ENCODE data around the gene RNF112.
A peak's percentile ranks its signal among the peaks of the same experiment; 100 is the strongest.

Gene RNF112

GRCh38 chr17:19387921-19388521, 23.0 kb upstream of the RNF112 start:
- DNase-seq (ENCODE audit: low spot score) = peak; percentile 76

- DNase-seq (ENCODE audit: low spot score) = no peak
Measured at GRCh38 chr17:19388791-19389785, 21.9 kb upstream of the RNF112 start.

DNA sequence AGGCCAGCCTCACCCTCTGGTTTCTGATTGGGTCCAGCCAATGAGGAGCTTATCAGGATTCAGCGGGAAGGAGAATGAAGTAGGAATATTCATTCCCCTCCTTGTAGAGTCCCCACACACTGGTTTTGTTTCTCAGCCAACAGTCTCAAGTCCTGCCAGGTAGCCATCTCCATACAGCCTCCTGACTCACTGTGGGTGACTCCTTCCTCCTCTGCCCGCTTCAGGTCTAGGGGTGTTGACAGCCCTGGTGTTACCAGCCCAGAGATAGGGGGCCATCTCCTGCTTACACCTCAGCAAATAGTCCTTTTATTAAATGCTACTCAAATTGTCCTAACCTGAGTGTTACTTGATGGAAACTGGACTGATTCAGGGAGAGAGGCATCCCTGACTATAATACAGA, 20.1 kb upstream of the RNF112 start:
- no peak for DNase-seq (ENCODE audit: low spot score)

DNA sequence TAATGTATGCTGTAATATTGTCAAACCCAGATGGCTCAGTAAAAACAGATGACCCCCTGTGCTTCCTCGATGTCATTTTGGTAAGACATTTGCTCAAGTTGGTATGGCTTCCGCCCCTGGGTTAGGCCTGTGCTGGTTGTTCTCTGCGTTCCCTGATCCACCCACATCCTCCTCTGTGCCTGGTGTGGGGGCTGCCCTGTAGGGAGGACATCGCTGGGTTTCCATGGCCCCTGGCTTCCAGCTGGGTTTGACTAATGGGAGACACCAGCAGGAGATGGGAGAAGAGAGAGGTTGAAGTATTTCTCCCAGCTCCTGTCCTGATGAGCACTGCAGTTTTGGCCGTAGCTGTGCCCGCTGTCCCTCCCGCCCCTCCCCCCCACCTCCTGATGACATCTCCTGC, 19.6 kb upstream of the RNF112 start:
- no peak for DNase-seq (ENCODE audit: low spot score)

- DNase-seq (ENCODE audit: low spot score) = no peak
Measured at GRCh38 chr17:19392303-19392702, 18.7 kb upstream of the RNF112 start.

- no peak for DNase-seq (ENCODE audit: low spot score)
Measured at GRCh38 chr17:19397556-19398041, 13.4 kb upstream of the RNF112 start.

DNA sequence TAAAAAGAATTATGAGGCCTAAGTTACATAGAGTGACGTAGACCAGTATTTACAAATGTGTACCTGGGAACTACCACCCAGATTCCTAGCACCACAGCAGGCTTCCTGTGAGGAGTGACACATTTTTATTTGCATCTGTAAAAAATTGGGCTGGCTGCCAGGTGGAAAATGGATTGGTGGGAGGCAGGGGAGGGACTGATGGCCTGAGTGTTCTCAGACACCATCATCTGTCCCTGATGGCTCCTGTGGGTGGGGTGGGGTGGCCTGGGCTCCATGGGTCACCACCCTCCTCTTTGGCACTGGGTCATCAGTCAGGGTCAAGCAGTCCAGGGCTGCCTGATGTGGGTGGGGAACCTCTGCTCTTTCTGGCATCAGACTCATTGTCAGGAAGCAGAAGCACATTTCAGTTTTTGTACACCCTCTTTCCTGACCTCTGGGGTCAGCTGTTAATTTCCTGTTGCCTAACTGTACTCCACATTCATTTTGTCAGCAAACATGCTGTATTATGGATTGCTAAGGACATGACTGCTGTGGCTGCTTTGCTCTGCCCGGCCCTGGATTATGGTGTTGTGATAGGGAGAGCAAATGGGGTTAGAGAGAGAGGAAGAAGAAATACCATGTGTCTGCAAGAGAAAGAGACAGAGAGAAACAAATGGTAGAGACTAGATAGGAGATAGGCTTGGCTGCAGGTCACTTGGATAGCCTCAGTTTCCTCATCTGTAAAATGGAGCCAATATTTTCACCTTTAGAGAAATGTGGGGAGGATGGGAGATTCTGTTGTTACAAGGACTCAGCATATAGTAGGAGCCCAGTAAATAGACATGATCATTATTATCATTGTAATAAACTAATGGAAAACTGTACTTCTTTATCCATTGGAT, 12.5 kb upstream of the RNF112 start:
- DNase-seq (ENCODE audit: low spot score) = peak; percentile 36

DNA sequence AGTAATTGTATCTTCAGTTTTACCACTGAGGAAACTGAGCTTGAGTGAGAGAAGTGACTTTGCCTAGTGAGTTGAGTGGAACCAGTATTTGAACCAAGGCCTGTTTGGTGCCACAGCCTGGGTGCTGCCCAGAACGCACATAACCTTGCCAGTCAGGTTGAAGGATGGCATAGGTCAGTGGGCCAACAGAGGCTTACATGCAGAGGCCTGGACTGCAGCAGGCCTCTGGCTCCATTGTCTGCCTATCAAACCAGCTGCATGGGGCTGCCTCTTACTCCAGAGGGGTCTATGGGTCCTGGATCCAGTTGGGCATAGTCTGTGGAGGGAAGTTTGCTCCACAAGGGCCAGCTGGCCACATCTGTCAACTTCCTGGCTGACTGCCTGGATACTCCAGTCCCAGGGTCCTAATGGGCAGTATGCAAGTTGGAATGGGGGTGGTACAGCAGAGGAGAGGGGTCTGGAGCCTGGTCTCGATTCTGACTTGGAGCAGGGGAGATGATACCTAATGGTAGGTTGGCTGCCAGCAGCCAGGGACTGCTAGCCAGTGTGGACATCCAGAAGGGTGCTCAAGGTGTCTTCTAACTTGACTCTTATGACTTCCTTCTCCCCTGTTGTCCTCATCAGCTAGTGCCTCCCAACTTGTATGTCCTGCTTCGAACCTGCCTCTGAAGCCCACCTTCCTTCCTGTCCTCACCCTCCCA, 11.1 kb upstream of the RNF112 start:
- DNase-seq (ENCODE audit: low spot score) = no peak

DNA sequence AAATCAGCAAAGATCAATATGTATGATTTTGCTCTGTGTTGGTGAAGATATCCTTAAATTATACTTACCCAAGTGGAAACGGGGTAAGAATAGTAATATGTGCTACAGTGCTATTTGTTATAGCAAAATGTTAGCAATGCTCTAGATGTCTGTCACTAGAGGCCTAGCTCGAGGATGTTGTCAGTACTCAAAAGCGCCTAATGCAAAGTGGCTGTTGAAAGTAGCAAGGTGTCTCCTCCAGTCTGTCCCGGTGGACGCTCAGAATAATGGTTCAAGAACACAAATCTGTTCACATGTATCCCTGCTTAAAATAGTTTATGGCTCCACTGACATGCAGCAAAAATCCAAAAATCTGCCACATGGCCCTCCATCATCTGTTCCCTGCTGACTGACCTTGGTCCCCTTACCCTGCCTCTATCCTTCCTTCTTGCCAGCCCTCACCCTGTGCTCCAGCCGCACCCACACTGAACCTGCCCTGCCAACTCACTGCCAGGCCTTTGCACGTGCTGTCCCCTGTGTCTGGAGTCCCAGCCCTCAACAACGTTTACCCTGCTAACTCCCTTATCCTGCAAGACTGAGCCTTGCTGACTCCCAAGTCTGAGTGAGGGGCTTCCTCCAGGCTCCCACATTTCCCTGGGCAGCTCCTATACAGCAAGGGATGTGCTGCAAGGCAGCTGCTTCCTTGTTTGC, 9.6 kb upstream of the RNF112 start:
- DNase-seq (ENCODE audit: low spot score) = no peak

DNA sequence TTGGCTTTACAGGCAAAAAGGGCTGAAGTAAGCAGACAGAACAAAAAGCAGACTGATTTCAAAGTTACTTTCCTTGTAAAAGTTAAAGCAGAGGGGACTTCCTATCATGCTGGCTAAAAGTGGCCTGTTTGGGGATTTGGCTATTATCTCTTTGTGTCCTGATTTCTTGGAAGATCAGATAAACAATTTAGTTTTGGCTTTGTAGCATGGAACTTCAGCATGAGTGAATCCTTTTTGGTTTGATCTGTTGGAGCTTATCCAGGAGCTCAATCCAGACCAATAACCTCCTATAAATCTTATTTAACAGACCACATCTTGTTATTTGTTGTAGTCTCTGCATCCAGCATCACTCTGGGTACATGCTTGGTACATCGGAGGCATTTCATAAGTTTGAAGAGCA, 8.9 kb upstream of the RNF112 start:
- DNase-seq (ENCODE audit: low spot score) = no peak

DNA sequence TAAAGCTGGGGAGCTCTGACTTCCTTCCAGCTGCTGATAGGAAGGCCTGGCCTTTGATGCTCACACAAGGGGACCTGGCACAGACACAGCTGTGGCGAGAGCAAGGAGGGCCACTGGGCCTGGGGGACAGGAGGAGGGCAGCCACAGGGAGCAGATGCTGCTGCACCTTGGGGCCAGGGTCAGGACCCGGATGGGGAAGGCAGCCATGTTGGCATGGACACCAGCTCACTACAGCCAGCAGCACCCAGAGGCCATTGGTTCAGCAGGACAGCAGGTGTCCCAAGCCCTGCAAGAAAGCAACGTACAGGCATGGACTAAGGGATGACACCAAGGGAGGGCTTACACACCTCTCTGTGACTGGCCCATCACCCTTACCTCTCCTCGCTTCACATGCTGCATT, 8.0 kb upstream of the RNF112 start:
- DNase-seq (ENCODE audit: low spot score) = no peak

DNA sequence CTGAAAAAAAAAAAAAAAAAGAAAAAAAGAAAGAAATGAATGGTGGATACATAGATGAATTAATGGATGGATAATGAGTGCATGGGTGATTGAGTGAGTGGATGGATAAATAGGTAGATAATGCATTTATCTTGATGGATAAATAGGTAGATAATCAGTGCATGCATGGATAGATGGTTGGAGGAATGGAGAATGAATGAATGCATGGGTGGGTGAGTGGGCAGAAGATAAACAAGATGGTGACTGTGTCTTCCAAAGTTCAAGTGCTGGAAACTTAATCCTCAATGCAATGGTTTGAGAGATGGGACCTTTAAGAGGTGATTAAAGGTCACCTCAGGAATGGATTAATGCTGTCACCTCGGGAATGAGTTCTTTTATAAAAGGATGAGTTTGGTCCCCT, 6.8 kb upstream of the RNF112 start:
- DNase-seq (ENCODE audit: low spot score) = no peak

GRCh38 chr17:19405114-19405513, 5.9 kb upstream of the RNF112 start:
- DNase-seq (ENCODE audit: low spot score) = no peak

DNA sequence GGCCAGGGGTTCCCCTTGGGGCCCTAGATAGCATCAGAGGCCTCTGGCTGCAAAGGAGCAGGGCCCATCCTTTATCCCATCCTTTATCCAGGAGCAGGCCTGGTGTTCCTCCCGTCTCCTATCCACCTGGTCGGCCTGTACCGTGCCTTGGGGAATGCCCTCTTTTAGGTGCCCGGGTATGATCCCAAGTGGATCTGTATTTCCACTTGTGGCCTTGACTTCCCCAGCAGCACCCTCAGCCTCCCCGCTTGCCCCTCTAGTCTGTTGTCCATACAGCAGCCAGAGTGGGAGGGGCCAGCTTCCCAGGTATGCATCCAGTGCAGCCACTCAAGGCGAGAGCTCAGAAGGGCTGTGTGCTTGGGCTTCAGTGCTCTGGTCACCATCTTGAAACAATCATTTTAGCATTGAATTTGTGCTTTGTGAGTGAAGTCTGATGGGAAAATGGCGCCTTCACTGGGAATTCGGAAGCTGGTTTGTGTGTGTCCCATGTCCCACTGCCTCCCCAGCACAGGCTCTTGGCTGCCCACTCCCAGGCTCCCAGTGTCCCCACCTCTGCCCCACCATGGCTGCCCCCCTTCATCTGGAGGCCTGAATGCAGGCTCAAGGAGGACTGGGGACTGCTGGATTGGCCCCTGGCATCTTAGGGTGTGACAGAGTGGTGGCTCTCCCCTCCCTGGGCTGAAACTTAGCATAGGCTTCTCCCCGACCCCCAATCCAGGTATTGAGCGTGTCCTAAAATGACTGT, 3.3 kb upstream of the RNF112 start:
- no peak for DNase-seq (ENCODE audit: low spot score)

DNA sequence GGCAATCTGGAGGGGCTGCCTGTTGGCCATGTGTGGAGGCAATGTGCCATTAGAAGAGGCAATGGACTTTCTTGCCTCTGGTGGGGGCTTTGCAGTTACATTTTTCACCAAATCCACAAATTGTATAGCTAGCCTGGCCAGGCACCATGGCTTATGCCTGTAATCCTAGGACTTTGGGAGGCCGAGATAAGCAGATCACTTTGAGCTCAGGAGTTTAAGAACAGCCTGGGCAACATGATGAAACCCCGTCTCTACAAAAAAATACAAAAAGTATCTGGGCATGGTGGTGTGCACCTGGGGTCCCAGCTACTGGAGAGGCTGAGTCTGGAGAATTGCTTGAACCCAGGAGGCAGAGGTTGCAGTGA, 2.7 kb upstream of the RNF112 start:
- DNase-seq (ENCODE audit: low spot score) = no peak

GRCh38 chr17:19409066-19409465, 2.0 kb upstream of the RNF112 start:
- DNase-seq (ENCODE audit: low spot score) = no peak

- peak; percentile 73 for DNase-seq (ENCODE audit: low spot score)
Measured at GRCh38 chr17:19409509-19409908, 1.5 kb upstream of the RNF112 start.

DNA sequence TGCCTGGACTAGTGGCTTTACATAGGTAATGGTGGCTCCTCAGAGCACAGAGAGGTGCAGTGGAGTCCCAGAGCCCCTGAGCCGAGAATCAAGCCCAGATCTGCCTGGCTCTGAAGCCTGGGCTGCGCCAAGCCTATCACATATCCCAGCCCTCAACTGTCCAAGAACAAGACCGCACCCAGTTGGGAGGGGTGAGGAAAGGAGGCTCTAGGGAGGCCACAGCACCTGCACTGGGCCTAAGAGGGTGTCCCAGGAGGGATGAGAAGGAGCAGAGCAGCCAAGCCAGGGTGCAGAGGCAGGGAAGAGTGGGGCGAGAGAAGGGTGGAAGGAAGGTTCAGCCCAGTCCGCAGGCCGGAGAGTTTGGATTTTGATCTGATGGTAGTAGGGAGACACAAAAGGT, 941 bp upstream of the RNF112 start:
- no peak for DNase-seq (ENCODE audit: low spot score)

DNA sequence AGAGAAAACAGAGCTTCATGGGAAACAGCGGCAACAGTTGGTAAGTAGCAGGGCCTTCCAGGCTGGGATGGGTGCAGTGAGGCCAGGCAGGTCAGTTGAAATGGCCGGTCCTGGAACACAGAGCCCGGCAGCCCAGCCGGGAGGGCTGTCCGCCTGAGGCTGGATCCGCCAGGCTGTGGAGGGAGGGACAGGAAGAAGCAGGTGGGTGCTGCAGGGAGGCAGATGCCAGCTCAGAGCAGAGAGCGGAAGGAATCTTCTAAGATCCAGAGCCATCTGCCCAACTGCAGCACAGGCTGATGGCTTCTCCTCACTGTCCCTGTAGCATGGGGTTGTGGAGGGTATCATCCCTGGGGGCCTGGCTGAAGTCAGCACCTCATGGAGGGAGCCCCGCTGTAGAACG, 599 bp downstream of the RNF112 start:
- DNase-seq (ENCODE audit: low spot score) = peak; percentile 17

- DNase-seq (ENCODE audit: low spot score) = no peak
Measured at GRCh38 chr17:19412510-19412909, 1.5 kb downstream of the RNF112 start.

Data from GM03348 (cell line).